Endothelial cell (in vitro differentiated cells): Measurements from ENCODE around the gene CUL1. TPM values are rescaled to one million over a fixed set of nuclear protein-coding genes. Genes with fewer than 3 reads are reported as not detected.
A peak's percentile ranks its signal among the peaks of the same experiment; 100 is the strongest.

Experiments
- DNase-seq: peaks from one replicate; pipeline ENCODE4 v3.0.0; 2021; ENCODE audit warnings: low spot score
- H3K27ac Mint-ChIP-seq: one replicate; pipeline ENCODE4 v1.8.0; 2021; ENCODE audit warnings: mixed read lengths, inconsistent platforms; ENCODE audit not compliant: unreplicated experiment
- H3K27me3 Mint-ChIP-seq: one replicate; pipeline ENCODE4 v1.8.0; 2021; ENCODE audit warnings: mild to moderate bottlenecking, moderate library complexity, mixed read lengths, inconsistent platforms; ENCODE audit not compliant: unreplicated experiment
- H3K36me3 Mint-ChIP-seq: one replicate; pipeline ENCODE4 v1.8.0; 2021; ENCODE audit warnings: mild to moderate bottlenecking, low read depth, mixed read lengths, inconsistent platforms; ENCODE audit not compliant: unreplicated experiment
- H3K4me1 Mint-ChIP-seq: one replicate; pipeline ENCODE4 v1.8.0; 2021; ENCODE audit warnings: mild to moderate bottlenecking, mixed read lengths, inconsistent platforms; ENCODE audit not compliant: unreplicated experiment
- H3K4me3 Mint-ChIP-seq: one replicate; pipeline ENCODE4 v1.8.0; 2021; ENCODE audit warnings: mild to moderate bottlenecking, mixed read lengths, inconsistent platforms; ENCODE audit not compliant: unreplicated experiment
- H3K9me3 Mint-ChIP-seq: one replicate; pipeline ENCODE4 v1.8.0; 2021; ENCODE audit warnings: mixed read lengths, inconsistent platforms; ENCODE audit not compliant: unreplicated experiment
- CTCF ChIP-seq: fragments of 200-600 bp; sonication (generic); IDR thresholded peaks from one replicate; pipeline ENCODE4 v1.5.0; 2021; ENCODE audit warnings: antibody characterized with exemption; ENCODE audit not compliant: unreplicated experiment
- total RNA-seq: library from RNA; stranded (reverse); fragmentation: NEBNext Ultra II Directional; extraction: Animal tissue kit (Norgen Biotek cat#: 25700); gene quantifications from one replicate; pipeline ENCODE4 v1.2.1, GENCODE V29; 2021; ENCODE audit not compliant: unreplicated experiment

Gene CUL1
- total RNA-seq, 1 donor from 2014 or later = 54.5 TPM

- peaks cover 3% of the 10 kb centered on the region for H3K36me3 Mint-ChIP-seq
- no peak overlapping the region for H3K4me3 Mint-ChIP-seq
Observed at GRCh38 chr7:148694631-148695030, 4.1 kb upstream of the CUL1 start.

GRCh38 chr7:148695953-148696352, 2.8 kb upstream of the CUL1 start:
- H3K27ac Mint-ChIP-seq = no peak overlapping the region
- H3K36me3 Mint-ChIP-seq = peaks cover 7% of the 10 kb centered on the region
- H3K4me3 Mint-ChIP-seq = no peak overlapping the region
- no peaks in the 10 kb centered on the region for H3K9me3 Mint-ChIP-seq
- TF ChIP-seq CTCF = no peak
- peaks cover 15% of the 10 kb centered on the region for H3K27me3 Mint-ChIP-seq
- DNase-seq = no peak
- peaks cover 27% of the 10 kb centered on the region for H3K4me1 Mint-ChIP-seq

More at GRCh38 chr7:148694631-148695030, 4.1 kb upstream of the CUL1 start:
- DNase-seq = no peak
- Mint-ChIP-seq H3K27me3 (peaks cover 14% of the 10 kb centered on the region), H3K4me1 (peaks cover 21% of the 10 kb centered on the region), H3K27ac (no peak overlapping the region), H3K9me3 (no peaks in the 10 kb centered on the region)
- no peak for TF ChIP-seq CTCF

- H3K4me1 Mint-ChIP-seq = peaks cover 35% of the 10 kb centered on the region
- H3K27ac Mint-ChIP-seq = peak overlapping the region; percentile 50
- H3K4me3 Mint-ChIP-seq = peak overlapping the region; percentile 29
- TF ChIP-seq CTCF = no peak
- H3K36me3 Mint-ChIP-seq = peaks cover 7% of the 10 kb centered on the region
- DNase-seq = no peak
- peaks cover 16% of the 10 kb centered on the region for H3K27me3 Mint-ChIP-seq
- H3K9me3 Mint-ChIP-seq = no peaks in the 10 kb centered on the region
Observed at GRCh38 chr7:148696787-148697186, 1.9 kb upstream of the CUL1 start.

GRCh38 chr7:148697256-148698006, 1.3 kb upstream of the CUL1 start:
- Mint-ChIP-seq H3K4me3 (peak overlapping the region; percentile 90), H3K9me3 (no peaks in the 10 kb centered on the region), H3K27me3 (peaks cover 16% of the 10 kb centered on the region), H3K4me1 (peaks cover 41% of the 10 kb centered on the region), H3K36me3 (peaks cover 7% of the 10 kb centered on the region), H3K27ac (peak overlapping the region; percentile 84)
- no peak for TF ChIP-seq CTCF
- DNase-seq = no peak

- H3K4me1 Mint-ChIP-seq = peaks cover 47% of the 10 kb centered on the region
- H3K36me3 Mint-ChIP-seq = peaks cover 7% of the 10 kb centered on the region
- no peak for TF ChIP-seq CTCF
- H3K27me3 Mint-ChIP-seq = peaks cover 16% of the 10 kb centered on the region
- DNase-seq = no peak
- peak overlapping the region; percentile 84 for H3K27ac Mint-ChIP-seq
- no peaks in the 10 kb centered on the region for H3K9me3 Mint-ChIP-seq
- peak overlapping the region; percentile 90 for H3K4me3 Mint-ChIP-seq
Observed at GRCh38 chr7:148698007-148698396, 701 bp upstream of the CUL1 start.
